GM23338 (cell line): ENCODE measurements around the gene PDE3B. TPM values are rescaled to one million over a fixed set of nuclear protein-coding genes. Genes with fewer than 3 reads are reported as not detected.

Source experiments
- ATAC-seq: fragments of 200-7000 bp; cut with Tn5 transposase; 3 replicates; pipeline ENCODE4 v1.9.1; 2020
- DNase-seq: peaks from one replicate; pipeline ENCODE4 v3.0.0-alpha.2; 2015; ENCODE audit warnings: low spot score
- H2AFZ ChIP-seq: fragments of 200-600 bp; sonication (generic); 2 replicates; pipeline ENCODE4 v1.8.0; 2016; ENCODE audit warnings: antibody characterized with exemption, mild to moderate bottlenecking, moderate library complexity
- H3F3A ChIP-seq: fragments of 200-600 bp; sonication (generic); replicated peaks from 2 replicates; pipeline ENCODE4 v1.8.0; 2017; ENCODE audit warnings: antibody characterized with exemption, mixed run types, low read depth
- H3K27ac ChIP-seq: fragments of 200-600 bp; sonication (generic); 2 replicates; pipeline ENCODE4 v1.6.1; 2016; ENCODE audit warnings: low read depth
- H3K27me3 ChIP-seq: fragments of 200-600 bp; sonication (generic); 2 replicates; pipeline ENCODE4 v1.8.0; 2016; ENCODE audit warnings: mild to moderate bottlenecking, mixed run types, moderate library complexity; ENCODE audit not compliant: insufficient read depth
- H3K36me3 ChIP-seq: fragments of 200-600 bp; sonication (generic); 2 replicates; pipeline ENCODE4 v1.8.0; 2016; ENCODE audit warnings: mild to moderate bottlenecking; ENCODE audit not compliant: insufficient read depth
- H3K4me1 ChIP-seq: fragments of 200-600 bp; sonication (generic); 2 replicates; pipeline ENCODE4 v1.8.0; 2016; ENCODE audit warnings: mild to moderate bottlenecking, moderate library complexity; ENCODE audit not compliant: insufficient read depth
- H3K4me2 ChIP-seq: fragments of 200-600 bp; sonication (generic); 2 replicates; pipeline ENCODE4 v1.7.1; 2017; ENCODE audit warnings: mixed run types
- H3K4me3 ChIP-seq: fragments of 200-600 bp; sonication (generic); 2 replicates; pipeline ENCODE4 v1.6.1; 2016; ENCODE audit warnings: mixed run types
- H3K79me2 ChIP-seq: fragments of 200-600 bp; sonication (generic); replicated peaks from 2 replicates; pipeline ENCODE4 v1.8.0; 2017; ENCODE audit warnings: mild to moderate bottlenecking; ENCODE audit not compliant: insufficient read depth
- H3K9me2 ChIP-seq: fragments of 200-600 bp; sonication (generic); 2 replicates; pipeline ENCODE4 v1.8.0; 2017; ENCODE audit not compliant: insufficient read depth
- H4K20me1 ChIP-seq: fragments of 200-600 bp; sonication (generic); replicated peaks from 2 replicates; pipeline ENCODE4 v1.8.0; 2017; ENCODE audit warnings: mild to moderate bottlenecking; ENCODE audit not compliant: insufficient read depth
- H3K27ac Mint-ChIP-seq: 2 replicates; pipeline ENCODE4 v1.8.0; 2020; ENCODE audit warnings: inconsistent platforms, mild to moderate bottlenecking, moderate library complexity, mixed read lengths
- H3K27me3 Mint-ChIP-seq: 3 replicates; pipeline ENCODE4 v1.8.0; 2022; ENCODE audit warnings: low read depth, mild to moderate bottlenecking, moderate library complexity, mixed read lengths, inconsistent platforms; ENCODE audit not compliant: insufficient read depth, poor library complexity
- H3K36me3 Mint-ChIP-seq: 3 replicates; pipeline ENCODE4 v1.8.0; 2021; ENCODE audit warnings: low read depth, mild to moderate bottlenecking, inconsistent platforms, moderate library complexity, mixed read lengths
- H3K4me1 Mint-ChIP-seq: 3 replicates; pipeline ENCODE4 v1.8.0; 2020; ENCODE audit warnings: mild to moderate bottlenecking, inconsistent platforms, mixed read lengths
- H3K4me3 Mint-ChIP-seq: 3 replicates; pipeline ENCODE4 v1.8.0; 2021; ENCODE audit warnings: moderate library complexity, mild to moderate bottlenecking, inconsistent platforms, mixed read lengths
- H3K9me3 Mint-ChIP-seq: 3 replicates; pipeline ENCODE4 v1.8.0; 2020; ENCODE audit warnings: moderate library complexity, mild to moderate bottlenecking, inconsistent platforms, mixed read lengths
- CREB1 ChIP-seq: fragments of 250-450 bp; sonication (Bioruptor Pico); IDR thresholded peaks from 2 replicates; pipeline ENCODE4 v1.5.0; 2020; ENCODE audit warnings: low read depth, mild to moderate bottlenecking, moderate library complexity
- EZH2 ChIP-seq: fragments of 200-600 bp; sonication (generic); IDR thresholded peaks from one replicate; pipeline ENCODE4 v1.8.0; 2017; ENCODE audit warnings: antibody characterized with exemption, mild to moderate bottlenecking, low read depth; ENCODE audit not compliant: unreplicated experiment
- EZH2phosphoT487 ChIP-seq: fragments of 200-600 bp; sonication (generic); IDR thresholded peaks from one replicate; pipeline ENCODE4 v1.8.1; 2018; ENCODE audit warnings: antibody characterized with exemption; ENCODE audit not compliant: unreplicated experiment
- JUNB ChIP-seq: IDR thresholded peaks from one replicate; pipeline ENCODE4 v1.6.1; 2016; ENCODE audit warnings: antibody characterized with exemption; ENCODE audit not compliant: unreplicated experiment
- NANOG ChIP-seq: IDR thresholded peaks from 2 replicates; pipeline ENCODE4 v1.6.1; 2016; ENCODE audit warnings: antibody characterized with exemption, borderline replicate concordance
- POLR2AphosphoS5 ChIP-seq: IDR thresholded peaks from 2 replicates; pipeline ENCODE4 v1.6.1; 2016; ENCODE audit warnings: antibody characterized with exemption, low read depth
- STAT1 ChIP-seq: IDR thresholded peaks from one replicate; pipeline ENCODE4 v1.6.1; 2016; ENCODE audit warnings: antibody characterized with exemption; ENCODE audit not compliant: unreplicated experiment
- ZNF114 ChIP-seq: fragments of 250-450 bp; sonication (Bioruptor Pico); IDR thresholded peaks from 2 replicates; pipeline ENCODE4 v1.5.0; 2020; ENCODE audit warnings: mild to moderate bottlenecking, moderate library complexity
- ZNF331 ChIP-seq: fragments of 250-450 bp; sonication (Bioruptor Pico); IDR thresholded peaks from 2 replicates; pipeline ENCODE4 v1.5.0; 2020; ENCODE audit warnings: low read depth, mild to moderate bottlenecking, moderate library complexity
- polyA plus RNA-seq: library from polyadenylated mRNA; unstranded; fragments of >200 nt; fragmentation: Nextera tagmentation; extraction: Ambion mirVana; gene quantifications from 2 replicates; pipeline ENCODE4 v1.2.1, GENCODE V29; 2016
- total RNA-seq: library from RNA; depleted of rRNA; stranded (reverse); fragments of >200 nt; shearing (Covaris generic); gene quantifications from 2 replicates; pipeline ENCODE4 v1.2.3, GENCODE V29; 2014
- TF ChIP-seq, protein P1 (sequence below): IDR thresholded peaks from 2 replicates; pipeline ENCODE4 v1.6.1; 2016; ENCODE audit warnings: antibody characterized with exemption
- TF ChIP-seq, protein P2 (sequence below): fragments of 250-450 bp; sonication (Bioruptor Pico); IDR thresholded peaks from 2 replicates; pipeline ENCODE4 v1.5.0; 2020; ENCODE audit warnings: mild to moderate bottlenecking, moderate library complexity
- TF ChIP-seq, protein P3 (sequence below), 2 experiments: fragments of 200-600 bp in 1 of 2; sonication (generic) in 1 of 2; conservative IDR thresholded peaks; 2 replicates each; pipeline versions ENCODE4 v1.5.1 to v1.6.1; 2016 to 2017; ENCODE audit warnings: antibody characterized with exemption in 2 of 2, low read depth in 2 of 2, mild to moderate bottlenecking in 2 of 2, moderate library complexity in 1 of 2
- TF ChIP-seq, protein P4 (sequence below): IDR thresholded peaks from one replicate; pipeline ENCODE4 v1.6.1; 2018; ENCODE audit warnings: antibody characterized with exemption; ENCODE audit not compliant: unreplicated experiment

The PDE3B gene
- total and polyA plus RNA-seq, 2 experiments from 2014 or later, result 4.3 to 21.3 TPM

DNA sequence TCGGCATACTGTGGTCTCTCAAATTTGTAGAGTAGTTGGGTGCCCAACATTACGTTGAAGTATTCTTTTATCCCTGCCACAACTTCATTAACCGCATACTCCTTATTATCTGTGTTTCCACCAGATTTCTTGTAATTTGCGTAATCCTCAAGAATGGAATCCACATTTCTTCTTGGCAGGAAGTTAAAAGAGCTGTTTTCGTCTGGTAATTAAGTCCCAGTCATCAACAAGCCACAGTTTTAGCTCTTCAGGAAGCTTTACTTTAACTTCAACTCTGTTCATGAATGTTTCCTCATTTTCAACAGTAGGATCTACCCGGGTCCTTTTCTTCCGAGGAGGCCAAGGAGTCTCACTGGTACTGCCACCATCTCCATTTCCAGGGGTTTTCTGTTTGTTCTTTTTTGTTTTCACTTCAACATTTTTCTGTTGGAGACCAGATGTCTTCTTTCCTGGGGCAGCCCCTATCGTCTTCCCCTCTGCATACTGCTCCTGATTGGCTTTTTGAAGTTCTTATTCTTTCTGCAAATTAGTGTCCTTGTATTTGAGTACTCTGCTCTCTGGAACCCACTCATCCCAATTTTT, 30.3 kb downstream of the PDE3B start:
- H3F3A ChIP-seq, result no peaks in the 10 kb centered on the region
- H3K27ac ChIP-seq, result no peak overlapping the region
- peaks cover 5% of the 10 kb centered on the region; the same call in 2 of the 3 replicates for H3K4me1 Mint-ChIP-seq
- no peak for ATAC-seq
- no peaks in the 10 kb centered on the region; the same call in 1 of the 2 replicates for H3K9me2 ChIP-seq
- H3K4me3 ChIP-seq, result no peak overlapping the region
- TF ChIP-seq ZNF331 (CRISPR knock-in tag), result no peak
- TF ChIP-seq, protein P1, sequence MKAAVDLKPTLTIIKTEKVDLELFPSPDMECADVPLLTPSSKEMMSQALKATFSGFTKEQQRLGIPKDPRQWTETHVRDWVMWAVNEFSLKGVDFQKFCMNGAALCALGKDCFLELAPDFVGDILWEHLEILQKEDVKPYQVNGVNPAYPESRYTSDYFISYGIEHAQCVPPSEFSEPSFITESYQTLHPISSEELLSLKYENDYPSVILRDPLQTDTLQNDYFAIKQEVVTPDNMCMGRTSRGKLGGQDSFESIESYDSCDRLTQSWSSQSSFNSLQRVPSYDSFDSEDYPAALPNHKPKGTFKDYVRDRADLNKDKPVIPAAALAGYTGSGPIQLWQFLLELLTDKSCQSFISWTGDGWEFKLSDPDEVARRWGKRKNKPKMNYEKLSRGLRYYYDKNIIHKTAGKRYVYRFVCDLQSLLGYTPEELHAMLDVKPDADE, result no peak
- TF ChIP-seq, protein P2, sequence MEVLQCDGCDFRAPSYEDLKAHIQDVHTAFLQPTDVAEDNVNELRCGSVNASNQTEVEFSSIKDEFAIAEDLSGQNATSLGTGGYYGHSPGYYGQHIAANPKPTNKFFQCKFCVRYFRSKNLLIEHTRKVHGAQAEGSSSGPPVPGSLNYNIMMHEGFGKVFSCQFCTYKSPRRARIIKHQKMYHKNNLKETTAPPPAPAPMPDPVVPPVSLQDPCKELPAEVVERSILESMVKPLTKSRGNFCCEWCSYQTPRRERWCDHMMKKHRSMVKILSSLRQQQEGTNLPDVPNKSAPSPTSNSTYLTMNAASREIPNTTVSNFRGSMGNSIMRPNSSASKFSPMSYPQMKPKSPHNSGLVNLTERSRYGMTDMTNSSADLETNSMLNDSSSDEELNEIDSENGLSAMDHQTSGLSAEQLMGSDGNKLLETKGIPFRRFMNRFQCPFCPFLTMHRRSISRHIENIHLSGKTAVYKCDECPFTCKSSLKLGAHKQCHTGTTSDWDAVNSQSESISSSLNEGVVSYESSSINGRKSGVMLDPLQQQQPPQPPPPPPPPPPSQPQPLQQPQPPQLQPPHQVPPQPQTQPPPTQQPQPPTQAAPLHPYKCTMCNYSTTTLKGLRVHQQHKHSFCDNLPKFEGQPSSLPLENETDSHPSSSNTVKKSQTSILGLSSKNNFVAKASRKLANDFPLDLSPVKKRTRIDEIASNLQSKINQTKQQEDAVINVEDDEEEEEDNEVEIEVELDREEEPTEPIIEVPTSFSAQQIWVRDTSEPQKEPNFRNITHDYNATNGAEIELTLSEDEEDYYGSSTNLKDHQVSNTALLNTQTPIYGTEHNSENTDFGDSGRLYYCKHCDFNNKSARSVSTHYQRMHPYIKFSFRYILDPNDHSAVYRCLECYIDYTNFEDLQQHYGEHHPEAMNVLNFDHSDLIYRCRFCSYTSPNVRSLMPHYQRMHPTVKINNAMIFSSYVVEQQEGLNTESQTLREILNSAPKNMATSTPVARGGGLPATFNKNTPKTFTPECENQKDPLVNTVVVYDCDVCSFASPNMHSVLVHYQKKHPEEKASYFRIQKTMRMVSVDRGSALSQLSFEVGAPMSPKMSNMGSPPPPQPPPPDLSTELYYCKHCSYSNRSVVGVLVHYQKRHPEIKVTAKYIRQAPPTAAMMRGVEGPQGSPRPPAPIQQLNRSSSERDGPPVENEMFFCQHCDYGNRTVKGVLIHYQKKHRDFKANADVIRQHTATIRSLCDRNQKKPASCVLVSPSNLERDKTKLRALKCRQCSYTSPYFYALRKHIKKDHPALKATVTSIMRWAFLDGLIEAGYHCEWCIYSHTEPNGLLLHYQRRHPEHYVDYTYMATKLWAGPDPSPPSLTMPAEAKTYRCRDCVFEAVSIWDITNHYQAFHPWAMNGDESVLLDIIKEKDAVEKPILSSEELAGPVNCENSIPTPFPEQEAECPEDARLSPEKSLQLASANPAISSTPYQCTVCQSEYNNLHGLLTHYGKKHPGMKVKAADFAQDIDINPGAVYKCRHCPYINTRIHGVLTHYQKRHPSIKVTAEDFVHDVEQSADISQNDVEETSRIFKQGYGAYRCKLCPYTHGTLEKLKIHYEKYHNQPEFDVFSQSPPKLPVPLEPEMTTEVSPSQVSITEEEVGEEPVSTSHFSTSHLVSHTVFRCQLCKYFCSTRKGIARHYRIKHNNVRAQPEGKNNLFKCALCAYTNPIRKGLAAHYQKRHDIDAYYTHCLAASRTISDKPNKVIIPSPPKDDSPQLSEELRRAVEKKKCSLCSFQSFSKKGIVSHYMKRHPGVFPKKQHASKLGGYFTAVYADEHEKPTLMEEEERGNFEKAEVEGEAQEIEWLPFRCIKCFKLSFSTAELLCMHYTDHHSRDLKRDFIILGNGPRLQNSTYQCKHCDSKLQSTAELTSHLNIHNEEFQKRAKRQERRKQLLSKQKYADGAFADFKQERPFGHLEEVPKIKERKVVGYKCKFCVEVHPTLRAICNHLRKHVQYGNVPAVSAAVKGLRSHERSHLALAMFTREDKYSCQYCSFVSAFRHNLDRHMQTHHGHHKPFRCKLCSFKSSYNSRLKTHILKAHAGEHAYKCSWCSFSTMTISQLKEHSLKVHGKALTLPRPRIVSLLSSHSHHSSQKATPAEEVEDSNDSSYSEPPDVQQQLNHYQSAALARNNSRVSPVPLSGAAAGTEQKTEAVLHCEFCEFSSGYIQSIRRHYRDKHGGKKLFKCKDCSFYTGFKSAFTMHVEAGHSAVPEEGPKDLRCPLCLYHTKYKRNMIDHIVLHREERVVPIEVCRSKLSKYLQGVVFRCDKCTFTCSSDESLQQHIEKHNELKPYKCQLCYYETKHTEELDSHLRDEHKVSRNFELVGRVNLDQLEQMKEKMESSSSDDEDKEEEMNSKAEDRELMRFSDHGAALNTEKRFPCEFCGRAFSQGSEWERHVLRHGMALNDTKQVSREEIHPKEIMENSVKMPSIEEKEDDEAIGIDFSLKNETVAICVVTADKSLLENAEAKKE (CRISPR knock-in tag), result no peak
- no peak for TF ChIP-seq STAT1
- no peak for TF ChIP-seq POLR2AphosphoS5
- TF ChIP-seq, protein P3, sequence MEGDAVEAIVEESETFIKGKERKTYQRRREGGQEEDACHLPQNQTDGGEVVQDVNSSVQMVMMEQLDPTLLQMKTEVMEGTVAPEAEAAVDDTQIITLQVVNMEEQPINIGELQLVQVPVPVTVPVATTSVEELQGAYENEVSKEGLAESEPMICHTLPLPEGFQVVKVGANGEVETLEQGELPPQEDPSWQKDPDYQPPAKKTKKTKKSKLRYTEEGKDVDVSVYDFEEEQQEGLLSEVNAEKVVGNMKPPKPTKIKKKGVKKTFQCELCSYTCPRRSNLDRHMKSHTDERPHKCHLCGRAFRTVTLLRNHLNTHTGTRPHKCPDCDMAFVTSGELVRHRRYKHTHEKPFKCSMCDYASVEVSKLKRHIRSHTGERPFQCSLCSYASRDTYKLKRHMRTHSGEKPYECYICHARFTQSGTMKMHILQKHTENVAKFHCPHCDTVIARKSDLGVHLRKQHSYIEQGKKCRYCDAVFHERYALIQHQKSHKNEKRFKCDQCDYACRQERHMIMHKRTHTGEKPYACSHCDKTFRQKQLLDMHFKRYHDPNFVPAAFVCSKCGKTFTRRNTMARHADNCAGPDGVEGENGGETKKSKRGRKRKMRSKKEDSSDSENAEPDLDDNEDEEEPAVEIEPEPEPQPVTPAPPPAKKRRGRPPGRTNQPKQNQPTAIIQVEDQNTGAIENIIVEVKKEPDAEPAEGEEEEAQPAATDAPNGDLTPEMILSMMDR (conservative IDR thresholded peaks at IDR 0.05; ENCODE audit: low read depth in 2 of 2), result no peak
- no peak for TF ChIP-seq ZNF114 (CRISPR knock-in tag)
- no peak for TF ChIP-seq CREB1
- TF ChIP-seq, protein P4, sequence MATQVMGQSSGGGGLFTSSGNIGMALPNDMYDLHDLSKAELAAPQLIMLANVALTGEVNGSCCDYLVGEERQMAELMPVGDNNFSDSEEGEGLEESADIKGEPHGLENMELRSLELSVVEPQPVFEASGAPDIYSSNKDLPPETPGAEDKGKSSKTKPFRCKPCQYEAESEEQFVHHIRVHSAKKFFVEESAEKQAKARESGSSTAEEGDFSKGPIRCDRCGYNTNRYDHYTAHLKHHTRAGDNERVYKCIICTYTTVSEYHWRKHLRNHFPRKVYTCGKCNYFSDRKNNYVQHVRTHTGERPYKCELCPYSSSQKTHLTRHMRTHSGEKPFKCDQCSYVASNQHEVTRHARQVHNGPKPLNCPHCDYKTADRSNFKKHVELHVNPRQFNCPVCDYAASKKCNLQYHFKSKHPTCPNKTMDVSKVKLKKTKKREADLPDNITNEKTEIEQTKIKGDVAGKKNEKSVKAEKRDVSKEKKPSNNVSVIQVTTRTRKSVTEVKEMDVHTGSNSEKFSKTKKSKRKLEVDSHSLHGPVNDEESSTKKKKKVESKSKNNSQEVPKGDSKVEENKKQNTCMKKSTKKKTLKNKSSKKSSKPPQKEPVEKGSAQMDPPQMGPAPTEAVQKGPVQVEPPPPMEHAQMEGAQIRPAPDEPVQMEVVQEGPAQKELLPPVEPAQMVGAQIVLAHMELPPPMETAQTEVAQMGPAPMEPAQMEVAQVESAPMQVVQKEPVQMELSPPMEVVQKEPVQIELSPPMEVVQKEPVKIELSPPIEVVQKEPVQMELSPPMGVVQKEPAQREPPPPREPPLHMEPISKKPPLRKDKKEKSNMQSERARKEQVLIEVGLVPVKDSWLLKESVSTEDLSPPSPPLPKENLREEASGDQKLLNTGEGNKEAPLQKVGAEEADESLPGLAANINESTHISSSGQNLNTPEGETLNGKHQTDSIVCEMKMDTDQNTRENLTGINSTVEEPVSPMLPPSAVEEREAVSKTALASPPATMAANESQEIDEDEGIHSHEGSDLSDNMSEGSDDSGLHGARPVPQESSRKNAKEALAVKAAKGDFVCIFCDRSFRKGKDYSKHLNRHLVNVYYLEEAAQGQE, result no peak
- TF ChIP-seq NANOG, result no peak
- TF ChIP-seq JUNB, result no peak
- TF ChIP-seq EZH2phosphoT487, result no peak
- no peak for TF ChIP-seq EZH2
- no peak overlapping the region; the same call in 1 of the 2 replicates for H3K27ac Mint-ChIP-seq
- no peaks in the 10 kb centered on the region for H3K4me1 ChIP-seq
- H3K36me3 Mint-ChIP-seq, result no peaks in the 10 kb centered on the region
- no peaks in the 10 kb centered on the region for H3K27me3 ChIP-seq
- no peaks in the 10 kb centered on the region for H3K9me3 Mint-ChIP-seq
- no peak for DNase-seq
- peaks cover 3% of the 10 kb centered on the region for H3K27me3 Mint-ChIP-seq
- H3K36me3 ChIP-seq, result no peaks in the 10 kb centered on the region
- no peak overlapping the region for H3K4me2 ChIP-seq
- H2AFZ ChIP-seq, result no peak overlapping the region
- peaks cover 7% of the 10 kb centered on the region for H3K79me2 ChIP-seq
- no peak overlapping the region for H3K4me3 Mint-ChIP-seq
- no peaks in the 10 kb centered on the region for H4K20me1 ChIP-seq
